Activated CD4-positive, alpha-beta memory T cell treated with anti-CD3 and anti-CD28 coated beads, Interleukin-2, amount 10 ng/mL, durations not matched to agents 7 days and 5 days (primary cell): ENCODE data around the gene DZIP1. TPM values are rescaled to one million over a fixed set of nuclear protein-coding genes. Genes with fewer than 3 reads are reported as not detected.

Experiments
- CTCF ChIA-PET: fragments of 350-600 bp; sonication (Branson Sonifier 250); formaldehyde crosslinking; loops from one replicate; lab custom pipeline; 2021; ENCODE audit warnings: antibody characterized with exemption, inconsistent platforms; lab: Charles Lee
- POLR2A ChIA-PET: fragments of 350-600 bp; sonication (Branson Sonifier 250); formaldehyde crosslinking; loops from one replicate; lab custom pipeline; 2021; ENCODE audit warnings: antibody characterized with exemption; lab: Charles Lee
- DNase-seq: peaks from one replicate; pipeline ENCODE4 v3.0.0-alpha.2; 2020
- H3K27ac Mint-ChIP-seq: one replicate; pipeline ENCODE4 v1.8.0; 2021; ENCODE audit warnings: mild to moderate bottlenecking, mixed read lengths
- H3K27me3 Mint-ChIP-seq: one replicate; pipeline ENCODE4 v1.8.0; 2021; ENCODE audit warnings: mixed read lengths
- H3K36me3 Mint-ChIP-seq: one replicate; pipeline ENCODE4 v1.8.0; 2021; ENCODE audit warnings: low read depth, mixed read lengths
- H3K4me1 Mint-ChIP-seq: one replicate; pipeline ENCODE4 v1.8.0; 2021; ENCODE audit warnings: mixed read lengths
- H3K4me3 Mint-ChIP-seq: one replicate; pipeline ENCODE4 v1.8.0; 2021; ENCODE audit warnings: mild to moderate bottlenecking, mixed read lengths
- H3K9me3 Mint-ChIP-seq: one replicate; pipeline ENCODE4 v1.8.0; 2021; ENCODE audit warnings: mixed read lengths
- total RNA-seq, 2 experiments: library from RNA; stranded (reverse); gene quantifications; one replicate each; pipeline ENCODE4 v1.2.3, GENCODE V29; 2021

Gene DZIP1
- total RNA-seq, 2 experiments from 2014 or later = 0.30 to 0.40 TPM

GRCh38 chr13:95608640-95609323 is 35.7 kb downstream of the DZIP1 start:
- H3K4me1 Mint-ChIP-seq = no peaks in the 10 kb centered on the region
- POLR2A ChIA-PET = no interaction called here

GRCh38 chr13:95607366-95607765 is 37.1 kb downstream of the DZIP1 start:
- CTCF ChIA-PET = no interaction called here
- no peaks in the 10 kb centered on the region for H3K4me1 Mint-ChIP-seq
- no peak for DNase-seq

More at GRCh38 chr13:95608640-95609323, 35.7 kb downstream of the DZIP1 start:
- CTCF ChIA-PET = interaction anchor here (1.5 kb wide), 1 partner anchor 15 kb away, joined by 4 read pairs; no protein-coding TSS in a partner anchor
- Mint-ChIP-seq H3K9me3 (no peaks in the 10 kb centered on the region), H3K36me3 (no peaks in the 10 kb centered on the region), H3K4me3 (no peak overlapping the region), H3K27ac (no peak overlapping the region), H3K27me3 (peaks cover 7% of the 10 kb centered on the region)
- DNase-seq = no peak

GRCh38 chr13:95605448-95606125 is 38.9 kb downstream of the DZIP1 start:
- H3K36me3 Mint-ChIP-seq = no peaks in the 10 kb centered on the region
- H3K9me3 Mint-ChIP-seq = no peaks in the 10 kb centered on the region
- H3K27me3 Mint-ChIP-seq = peaks cover 7% of the 10 kb centered on the region
- CTCF ChIA-PET = no interaction called here
- POLR2A ChIA-PET = no interaction called here
- no peaks in the 10 kb centered on the region for H3K4me1 Mint-ChIP-seq
- DNase-seq = no peak
- no peak overlapping the region for H3K4me3 Mint-ChIP-seq
- H3K27ac Mint-ChIP-seq = no peak overlapping the region

More at GRCh38 chr13:95607366-95607765, 37.1 kb downstream of the DZIP1 start:
- Mint-ChIP-seq H3K36me3 (no peaks in the 10 kb centered on the region), H3K27me3 (peaks cover 7% of the 10 kb centered on the region), H3K4me3 (no peak overlapping the region), H3K9me3 (no peaks in the 10 kb centered on the region), H3K27ac (no peak overlapping the region)
- POLR2A ChIA-PET = no interaction called here

GRCh38 chr13:95604556-95604915 is 40.0 kb downstream of the DZIP1 start:
- H3K27me3 Mint-ChIP-seq = peaks cover 6% of the 10 kb centered on the region
- H3K4me1 Mint-ChIP-seq = no peaks in the 10 kb centered on the region
- DNase-seq = no peak
- ChIA-PET POLR2A (no interaction called here), CTCF (no interaction called here)
- H3K9me3 Mint-ChIP-seq = no peaks in the 10 kb centered on the region
- H3K27ac Mint-ChIP-seq = no peak overlapping the region
- no peaks in the 10 kb centered on the region for H3K36me3 Mint-ChIP-seq
- H3K4me3 Mint-ChIP-seq = no peak overlapping the region

GRCh38 chr13:95603887-95604555 is 40.5 kb downstream of the DZIP1 start:
- no peak overlapping the region for H3K27ac Mint-ChIP-seq
- no peaks in the 10 kb centered on the region for H3K4me1 Mint-ChIP-seq
- H3K27me3 Mint-ChIP-seq = peaks cover 6% of the 10 kb centered on the region
- H3K36me3 Mint-ChIP-seq = no peaks in the 10 kb centered on the region
- ChIA-PET POLR2A (no interaction called here), CTCF (no interaction called here)
- H3K4me3 Mint-ChIP-seq = no peak overlapping the region
- H3K9me3 Mint-ChIP-seq = no peaks in the 10 kb centered on the region
- no peak for DNase-seq

GRCh38 chr13:95601906-95602305 is 42.6 kb downstream of the DZIP1 start:
- no peak overlapping the region for H3K4me3 Mint-ChIP-seq
- no peaks in the 10 kb centered on the region for H3K36me3 Mint-ChIP-seq
- no peak overlapping the region for H3K27ac Mint-ChIP-seq
- no peaks in the 10 kb centered on the region for H3K27me3 Mint-ChIP-seq
- H3K9me3 Mint-ChIP-seq = no peaks in the 10 kb centered on the region
- CTCF ChIA-PET = no interaction called here
- POLR2A ChIA-PET = no interaction called here
- no peaks in the 10 kb centered on the region for H3K4me1 Mint-ChIP-seq
- no peak for DNase-seq

GRCh38 chr13:95601216-95601615 is 43.3 kb downstream of the DZIP1 start:
- DNase-seq = no peak
- Mint-ChIP-seq H3K9me3 (no peaks in the 10 kb centered on the region), H3K4me1 (no peaks in the 10 kb centered on the region), H3K27ac (no peak overlapping the region), H3K4me3 (no peak overlapping the region), H3K27me3 (no peaks in the 10 kb centered on the region), H3K36me3 (no peaks in the 10 kb centered on the region)
- ChIA-PET POLR2A (no interaction called here), CTCF (no interaction called here)

GRCh38 chr13:95596701-95597100 is 47.8 kb downstream of the DZIP1 start:
- H3K9me3 Mint-ChIP-seq = no peaks in the 10 kb centered on the region
- H3K4me3 Mint-ChIP-seq = no peak overlapping the region
- H3K27ac Mint-ChIP-seq = no peak overlapping the region
- H3K36me3 Mint-ChIP-seq = no peaks in the 10 kb centered on the region
- ChIA-PET POLR2A (no interaction called here), CTCF (no interaction called here)
- no peaks in the 10 kb centered on the region for H3K4me1 Mint-ChIP-seq
- H3K27me3 Mint-ChIP-seq = peaks cover 13% of the 10 kb centered on the region
- DNase-seq = no peak

GRCh38 chr13:95593462-95593861 is 51.0 kb downstream of the DZIP1 start:
- H3K4me3 Mint-ChIP-seq = no peak overlapping the region
- DNase-seq = no peak
- H3K27me3 Mint-ChIP-seq = peaks cover 19% of the 10 kb centered on the region
- no peaks in the 10 kb centered on the region for H3K9me3 Mint-ChIP-seq
- no peaks in the 10 kb centered on the region for H3K4me1 Mint-ChIP-seq
- ChIA-PET POLR2A (no interaction called here), CTCF (interaction anchor here (1.2 kb wide), 1 partner anchor 31 kb away, joined by 4 read pairs; no protein-coding TSS in a partner anchor)
- no peaks in the 10 kb centered on the region for H3K36me3 Mint-ChIP-seq
- no peak overlapping the region for H3K27ac Mint-ChIP-seq

- no peaks in the 10 kb centered on the region for H3K4me1 Mint-ChIP-seq
- H3K9me3 Mint-ChIP-seq = no peaks in the 10 kb centered on the region
- no peak overlapping the region for H3K27ac Mint-ChIP-seq
- no peaks in the 10 kb centered on the region for H3K36me3 Mint-ChIP-seq
- DNase-seq = no peak
- H3K27me3 Mint-ChIP-seq = peaks cover 10% of the 10 kb centered on the region
- no peak overlapping the region for H3K4me3 Mint-ChIP-seq
- ChIA-PET CTCF (no interaction called here), POLR2A (no interaction called here)
Measured at GRCh38 chr13:95588721-95589120, 55.8 kb downstream of the DZIP1 start.

GRCh38 chr13:95588134-95588533 is 56.4 kb downstream of the DZIP1 start:
- Mint-ChIP-seq H3K4me1 (no peaks in the 10 kb centered on the region), H3K9me3 (no peaks in the 10 kb centered on the region), H3K27ac (no peak overlapping the region), H3K4me3 (no peak overlapping the region), H3K27me3 (peaks cover 10% of the 10 kb centered on the region), H3K36me3 (no peaks in the 10 kb centered on the region)
- ChIA-PET POLR2A (no interaction called here), CTCF (no interaction called here)
- no peak for DNase-seq

GRCh38 chr13:95585867-95586266 is 58.6 kb downstream of the DZIP1 start:
- H3K9me3 Mint-ChIP-seq = no peaks in the 10 kb centered on the region
- CTCF ChIA-PET = no interaction called here
- no peaks in the 10 kb centered on the region for H3K36me3 Mint-ChIP-seq
- no peak overlapping the region for H3K4me3 Mint-ChIP-seq
- H3K27ac Mint-ChIP-seq = no peak overlapping the region
- POLR2A ChIA-PET = no interaction called here
- H3K4me1 Mint-ChIP-seq = no peaks in the 10 kb centered on the region
- H3K27me3 Mint-ChIP-seq = peaks cover 4% of the 10 kb centered on the region
- DNase-seq = no peak

GRCh38 chr13:95579303-95579702 is 65.2 kb downstream of the DZIP1 start:
- Mint-ChIP-seq H3K27me3 (no peaks in the 10 kb centered on the region), H3K9me3 (no peaks in the 10 kb centered on the region), H3K4me1 (peaks cover 4% of the 10 kb centered on the region), H3K27ac (no peak overlapping the region), H3K36me3 (no peaks in the 10 kb centered on the region), H3K4me3 (no peak overlapping the region)
- ChIA-PET CTCF (no interaction called here), POLR2A (no interaction called here)
- DNase-seq = no peak
